K562 (cell line): Measurements from ENCODE around the gene GLI1. TPM values are rescaled to one million over a fixed set of nuclear protein-coding genes. Genes with fewer than 3 reads are reported as not detected.

ENCODE experiments used
- ATAC-seq: fragments of 200-7000 bp; cut with Tn5 transposase; 3 replicates; pipeline ENCODE4 v1.9.1; 2020; ENCODE audit warnings: moderate library complexity
- BruUV-seq: library from RNA; stranded (reverse); fragments of 400-500 nt; replicated peaks from 2 replicates; lab custom pipeline; 2021; lab: Mats Ljungman, UMichigan
- CTCF ChIA-PET: fragments of 300-600 bp; formaldehyde crosslinking; extraction: SDS; loops from one replicate; lab custom pipeline; 2021; ENCODE audit warnings: low intra/inter-chr PET ratio; lab: Yijun Ruan, JAX
- POLR2A ChIA-PET: fragments of 300-600, 350-650 bp; sonication (Branson Sonifier 250); formaldehyde crosslinking; extraction: SDS; loops from one replicate; lab custom pipeline; 2021; ENCODE audit warnings: antibody characterized with exemption, inconsistent platforms; lab: Yijun Ruan, JAX
- DNase-seq, 4 experiments: peaks; one replicate each; pipeline versions ENCODE4 v3.0.0 to v3.0.0-alpha.2; 2011 to 2018; ENCODE audit warnings: low spot score in 3 of 4, mixed read lengths in 3 of 4; ENCODE audit errors: extremely low read depth in 1 of 4
- FAIRE-seq: peaks from 2 replicates; lab custom pipeline; 2011; peaks lifted over from hg19 to GRCh38; lab: Jason Lieb, UNC
- H2AFZ ChIP-seq: 2 replicates; pipeline ENCODE4 v1.6.0; 2011; ENCODE audit warnings: low read depth, low read length, control low read depth, inconsistent platforms
- H3K27ac ChIP-seq: fragments of 200-600 bp; 3 replicates; pipeline ENCODE4 v1.8.0; 2011; ENCODE audit warnings: low read depth, mild to moderate bottlenecking, control low read depth, inconsistent platforms, low read length, moderate library complexity, mixed read lengths; ENCODE audit errors: extremely low read depth
- H3K27me3 ChIP-seq, 2 experiments: fragments of 300-600 bp in 1 of 2; 2 replicates in 1 of 2; 3 replicates in 1 of 2; pipeline versions ENCODE4 v1.6.0 to v1.8.0; 2011; ENCODE audit warnings: inconsistent platforms in 2 of 2, low read length in 2 of 2, mild to moderate bottlenecking in 1 of 2, mixed read lengths in 1 of 2, moderate library complexity in 1 of 2; ENCODE audit not compliant: control insufficient read depth in 2 of 2, insufficient read depth in 2 of 2
- H3K36me3 ChIP-seq: fragments of 300-600 bp; 3 replicates; pipeline ENCODE4 v1.8.0; 2011; ENCODE audit warnings: mild to moderate bottlenecking, low read length, inconsistent platforms; ENCODE audit not compliant: control insufficient read depth, insufficient read depth
- H3K4me1 ChIP-seq, 2 experiments: fragments of 200-600 bp in 1 of 2; replicated peaks in 1 of 2; 2 replicates in 1 of 2; 3 replicates in 1 of 2; pipeline versions ENCODE4 v1.5.1 to v1.8.0; 2011; ENCODE audit warnings: inconsistent platforms in 2 of 2, low read length in 2 of 2, mild to moderate bottlenecking in 1 of 2, mixed read lengths in 1 of 2, moderate library complexity in 1 of 2; ENCODE audit not compliant: control insufficient read depth in 2 of 2, insufficient read depth in 2 of 2
- H3K4me2 ChIP-seq: 2 replicates; pipeline ENCODE4 v1.6.1; 2011; ENCODE audit warnings: low read length, control low read depth, inconsistent platforms, mixed read lengths; ENCODE audit not compliant: insufficient read depth
- H3K4me3 ChIP-seq: fragments of 200-600 bp; sonication (generic), shearing (Covaris generic); 2 replicates; pipeline ENCODE4 v1.5.1; 2016; ENCODE audit warnings: control low read depth, inconsistent platforms
- H3K79me2 ChIP-seq: fragments of 200-600 bp; 3 replicates; pipeline ENCODE4 v1.8.0; 2011; ENCODE audit warnings: low read length, inconsistent platforms; ENCODE audit not compliant: control insufficient read depth, insufficient read depth
- H3K9ac ChIP-seq, 2 experiments: 2 replicates each; pipeline versions ENCODE4 v1.6.0 to v1.6.1; 2011; ENCODE audit warnings: low read depth in 2 of 2, low read length in 2 of 2, control low read depth in 1 of 2, inconsistent platforms in 1 of 2, mild to moderate bottlenecking in 1 of 2, mixed read lengths in 1 of 2; ENCODE audit not compliant: insufficient read depth in 1 of 2
- H3K9me1 ChIP-seq: one replicate; pipeline ENCODE4 v1.6.0; 2011; ENCODE audit warnings: inconsistent platforms, mild to moderate bottlenecking, low read length, moderate library complexity; ENCODE audit not compliant: control insufficient read depth, insufficient read depth
- H3K9me3 ChIP-seq: replicated peaks from 2 replicates; pipeline ENCODE4 v1.5.1; 2011; ENCODE audit warnings: low read depth, low read length, inconsistent platforms; ENCODE audit not compliant: control insufficient read depth, insufficient read depth
- H4K20me1 ChIP-seq: replicated peaks from 2 replicates; pipeline ENCODE4 v1.6.1; 2011; ENCODE audit warnings: low read length, inconsistent platforms, mixed read lengths; ENCODE audit not compliant: control insufficient read depth, insufficient read depth
- ARID3A ChIP-seq: IDR thresholded peaks from 2 replicates; pipeline ENCODE4 v1.6.1; 2012; ENCODE audit warnings: low read depth, low read length, improper control_type of control experiment, borderline replicate concordance
- C11orf30 ChIP-seq: fragments of 450-650 bp; IDR thresholded peaks from 2 replicates; pipeline ENCODE4 v1.6.1; 2016; ENCODE audit warnings: low read depth, mild to moderate bottlenecking
- CTCF ChIP-seq, 3 experiments: IDR thresholded peaks in 2 of 3; conservative IDR thresholded peaks in 1 of 3; 2 replicates each; pipeline ENCODE4 v1.5.1; 2011 to 2012; ENCODE audit warnings: low read length in 3 of 3, mild to moderate bottlenecking in 3 of 3, control low read depth in 2 of 3, improper control_type of control experiment in 1 of 3, inconsistent platforms in 1 of 3, low read depth in 1 of 3, mixed read lengths in 1 of 3, moderate library complexity in 1 of 3; ENCODE audit not compliant: insufficient read depth in 2 of 3
- HMGN3 ChIP-seq: IDR thresholded peaks from 2 replicates; pipeline ENCODE4 v1.6.1; 2011; ENCODE audit warnings: borderline replicate concordance, low read depth, mild to moderate bottlenecking, mixed read lengths, low read length; ENCODE audit not compliant: insufficient read length; ENCODE audit errors: extremely low read depth
- NBN ChIP-seq: fragments of 450-650 bp; IDR thresholded peaks from 2 replicates; pipeline ENCODE4 v1.6.1; 2016; ENCODE audit warnings: low read depth, mild to moderate bottlenecking
- NELFE ChIP-seq: IDR thresholded peaks from 2 replicates; pipeline ENCODE4 v1.6.1; 2011; ENCODE audit warnings: mild to moderate bottlenecking; ENCODE audit not compliant: insufficient read depth, insufficient read length
- PHF8 ChIP-seq: fragments of 200-600 bp; sonication (generic); IDR thresholded peaks from 2 replicates; pipeline ENCODE4 v1.6.1; 2012; ENCODE audit warnings: mixed run types, mild to moderate bottlenecking, inconsistent platforms, low read length, moderate library complexity, borderline replicate concordance
- RFX1 ChIP-seq: fragments of 450-650 bp; IDR thresholded peaks from 2 replicates; pipeline ENCODE4 v1.6.1; 2016; ENCODE audit warnings: mild to moderate bottlenecking, moderate library complexity
- RFX5 ChIP-seq: IDR thresholded peaks from 2 replicates; pipeline ENCODE4 v1.6.1; 2011; ENCODE audit warnings: low read depth, mild to moderate bottlenecking, improper control_type of control experiment, low read length
- TBP ChIP-seq: optimal IDR thresholded peaks from 2 replicates; pipeline ENCODE3; 2011; ENCODE audit warnings: low read depth, low read length, improper control_type of control experiment
- TCF7L2 ChIP-seq: fragments of 150-350 bp; IDR thresholded peaks from 2 replicates; pipeline ENCODE4 v1.6.1; 2016; ENCODE audit warnings: low read depth, mild to moderate bottlenecking, low read length, moderate library complexity
- TEAD1 ChIP-seq, 2 experiments: fragments of 450-650 bp in 1 of 2; sonication (generic) in 1 of 2; formaldehyde crosslinking; IDR thresholded peaks; 2 replicates each; pipeline versions ENCODE4 v1.4.0 to v1.8.0; 2020 to 2022; ENCODE audit warnings: mild to moderate bottlenecking in 2 of 2, missing genetic modification reagents in 1 of 2
- ZNF586 ChIP-seq: fragments of 450-650 bp; formaldehyde crosslinking; conservative IDR thresholded peaks from 2 replicates; pipeline ENCODE4 v1.4.0; 2020; ENCODE audit warnings: mild to moderate bottlenecking, moderate library complexity
- ZNF780A ChIP-seq: fragments of 250-450 bp; sonication (Bioruptor Pico); IDR thresholded peaks from 2 replicates; pipeline ENCODE4 v1.5.0; 2021; ENCODE audit warnings: mild to moderate bottlenecking
- ZNF785 ChIP-seq: fragments of 250-450 bp; sonication (Bioruptor Pico); IDR thresholded peaks from 2 replicates; pipeline ENCODE4 v1.4.0; 2020; ENCODE audit warnings: mild to moderate bottlenecking
- WGBS: fragments of 100-300 bp; shearing (Covaris generic); methylation state at CpG from one replicate; pipeline ENCODE4 v1.1.6; 2016; ENCODE audit warnings: low coverage, mixed read lengths; ENCODE audit not compliant: insufficient coverage; ENCODE audit errors: missing lambda C conversion rate; 5-methylcytosine and 5-hydroxymethylcytosine counted together
- in situ Hi-C: fragments of 300-500 bp; cut with MboI; formaldehyde crosslinking; loops from 4 replicates; pipeline ENCODE4 v1.15.0; 2018; ENCODE audit warnings: inconsistent platforms, mixed read lengths
- intact Hi-C: fragments of 100-400 bp; cut with micrococcal nuclease; formaldehyde crosslinking; loops from 2 replicates; pipeline ENCODE4 v1.14.2; 2022
- polyA plus RNA-seq, 8 experiments: library from polyadenylated mRNA; depleted of rRNA in 4 of 8; stranded (reverse) in 5 of 8; unstranded in 3 of 8; fragments of >200 nt; fragmentation: Nextera tagmentation in 2 of 8; fragmentation: Illumina TruSeq in 1 of 8; extraction: Ambion mirVana in 2 of 8; extraction: Trizol in 1 of 8; gene quantifications; 2 replicates each; pipeline versions ENCODE4 v1.2.1 to v1.2.3, GENCODE V29; 2011 to 2014; ENCODE audit warnings: inconsistent platforms in 1 of 8, missing spikeins in 1 of 8
- total RNA-seq, 7 experiments: library from RNA; depleted of rRNA in 6 of 7; stranded (reverse); fragments of >200 nt in 6 of 7; fragmentation: Illumina TruSeq in 2 of 7; extraction: Trizol in 2 of 7; gene quantifications; 2 replicates each; pipeline versions ENCODE4 v1.2.1 to v1.2.3, GENCODE V29; 2011 to 2021; ENCODE audit warnings: low replicate concordance in 1 of 7

Gene GLI1
- total and polyA plus RNA-seq, 9 of the 15 experiments (the other 6 are each of a cell fraction or from before 2014, with no cell fraction given) = 0.24 to 3.7 (median 0.61) TPM

GRCh38 chr12:57465030-57465746 lies 5.6 kb downstream of the GLI1 start:
- Histone ChIP-seq H3K4me1 (peaks cover 21 to 29% of the 10 kb centered on the region in 2 experiments), H3K9me3 (no peaks in the 10 kb centered on the region), H3K9me1 (no peaks in the 10 kb centered on the region), H3K79me2 (no peaks in the 10 kb centered on the region), H4K20me1 (no peaks in the 10 kb centered on the region), H3K36me3 (no peaks in the 10 kb centered on the region), H2AFZ (no peak overlapping the region), H3K27me3 (peaks cover 16 to 41% of the 10 kb centered on the region in 2 experiments; a peak in 3 of 5 replicates), H3K27ac (no peak overlapping the region), H3K4me3 (no peak overlapping the region), H3K9ac (no peak overlapping the region), H3K4me2 (no peak overlapping the region)
- FAIRE-seq (no peak), ATAC-seq (no peak), DNase-seq (no peak)
- no TSS peak for BruUV-seq
- CTCF ChIA-PET = no interaction called here
- WGBS = 15% methylated on average over 6 of the region's 6 CpGs
- POLR2A ChIA-PET = interaction anchor here (0.7 to 1.6 kb wide), 5 partner anchors 9 to 188 kb away, joined by 3 to 5 read pairs (median 4); partner anchors contain the start of gene INHBE
- in situ Hi-C loops (no loop called here), intact Hi-C loops (no loop called here)
- TF ChIP-seq TCF7L2 (no peak), CTCF (IDR thresholded peaks at IDR 0.05 in 2 of 3, conservative IDR thresholded peaks at IDR 0.05 in 1 of 3; ENCODE audit: insufficient read depth in 2 of 3, low read depth in 1 of 3, low read length in 3 of 3) (no peak), ZNF785 (CRISPR knock-in tag) (no peak), HMGN3 (no peak), TBP (no peak), ZNF780A (no peak), PHF8 (no peak), NELFE (no peak), NBN (no peak), ZNF586 (CRISPR knock-in tag) (no peak), RFX5 (no peak), C11orf30 (no peak), ARID3A (no peak), TEAD1 (CRISPR knock-in tag; IDR thresholded peaks at IDR 0.05) (no peak), RFX1 (no peak)
